ENCODE measurements around the gene GSKIP.

Gene GSKIP

DNA sequence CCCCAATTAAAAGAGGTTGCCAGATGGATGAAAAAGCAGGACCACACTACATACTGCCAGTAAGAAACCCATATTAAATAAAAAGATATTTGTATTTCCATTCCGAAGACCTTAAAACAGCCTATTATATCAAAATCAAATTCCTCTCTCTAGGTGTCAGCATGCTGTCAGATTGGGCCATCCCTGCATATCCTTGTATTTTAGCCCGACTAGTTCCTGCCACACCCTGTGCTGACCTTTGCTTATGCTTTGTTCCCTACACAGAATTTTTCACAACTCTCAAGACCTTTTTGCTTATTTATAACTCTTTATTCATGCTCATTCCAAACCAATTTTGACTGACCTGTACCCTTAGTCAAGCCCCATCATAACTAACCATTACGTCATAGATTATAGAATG lies 12.8 kb downstream of the GSKIP start:
- DNase-seq (ENCODE audit: low read depth in 3 of 3): no peak

DNA sequence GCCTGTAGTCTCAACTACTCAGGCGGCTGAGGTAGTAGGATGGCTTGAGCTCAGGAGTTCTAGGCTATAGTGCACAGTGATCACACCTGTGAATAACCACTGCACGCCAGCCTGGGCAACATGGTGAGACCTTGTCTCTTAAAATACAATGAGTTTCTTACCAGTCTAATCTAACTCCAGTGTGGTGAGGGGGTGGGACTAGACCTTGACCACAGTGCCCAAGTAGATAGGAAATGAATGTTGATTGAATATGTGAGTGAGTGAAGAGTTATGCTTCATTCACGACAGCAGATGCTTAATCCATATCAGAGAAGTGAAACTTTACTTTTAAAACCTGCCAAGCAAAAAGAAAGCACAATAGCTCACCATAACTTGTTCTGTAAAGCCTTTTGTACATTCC lies 17.4 kb downstream of the GSKIP start:
- no peak for DNase-seq (ENCODE audit: low read depth in 3 of 3)

DNA sequence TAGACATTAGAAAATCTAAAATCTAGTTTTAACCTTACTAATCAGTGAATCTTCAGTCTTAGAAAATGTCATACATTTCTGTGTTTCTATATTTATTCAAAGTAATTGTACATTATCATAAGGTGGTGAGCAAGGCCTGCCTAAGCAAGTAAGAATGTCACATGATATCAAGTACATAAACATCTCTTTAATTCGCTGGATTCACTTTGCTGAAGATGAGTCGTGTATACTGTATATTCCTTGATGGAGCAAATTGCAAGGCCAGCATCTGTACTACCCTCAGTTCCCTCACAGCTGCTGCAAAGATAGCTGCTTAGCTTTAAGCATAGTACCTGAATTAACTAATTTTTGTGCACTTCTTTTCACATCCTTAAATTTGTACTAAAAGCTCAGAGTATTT lies 20.1 kb downstream of the GSKIP start:
- DNase-seq (ENCODE audit: low read depth in 3 of 3): no peak

DNA sequence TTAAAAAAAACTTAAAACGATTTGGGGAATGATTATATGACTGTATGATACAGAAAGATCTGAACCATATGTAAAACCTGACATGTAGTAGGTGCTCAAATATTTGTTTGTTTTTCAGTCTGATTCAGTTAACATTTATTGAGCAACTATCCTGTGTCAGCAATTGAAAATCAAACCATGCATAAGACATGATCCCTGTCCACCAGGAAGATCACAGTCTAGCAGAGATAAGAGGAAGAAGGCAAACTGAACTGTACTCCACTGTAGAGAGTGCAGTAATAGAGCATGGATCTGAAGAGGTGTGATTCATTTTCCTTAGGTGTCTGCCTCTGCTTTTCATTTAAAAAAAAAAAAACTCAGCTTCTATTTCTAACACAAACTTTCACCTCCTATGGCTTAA lies 20.7 kb downstream of the GSKIP start:
- no peak for DNase-seq (ENCODE audit: low read depth in 3 of 3)

DNA sequence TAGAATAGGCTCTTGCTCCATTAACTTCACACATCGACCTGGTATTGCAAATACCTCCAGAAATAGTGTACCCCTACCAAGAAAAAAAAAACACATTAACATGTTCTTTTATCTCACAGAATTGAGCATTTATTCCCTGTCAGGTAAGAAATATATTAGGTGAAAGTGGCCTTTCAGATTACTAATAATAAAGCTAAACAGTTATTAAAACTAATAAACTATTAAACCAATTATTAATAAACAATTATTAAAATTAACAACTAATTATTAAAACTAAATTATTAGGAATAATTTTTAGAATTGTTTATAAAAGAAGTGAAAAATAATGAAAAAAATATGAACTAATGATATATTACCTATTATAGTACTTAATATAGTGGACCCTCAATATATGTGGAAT lies 21.4 kb downstream of the GSKIP start:
- no peak for DNase-seq (ENCODE audit: low read depth in 3 of 3)

DNA sequence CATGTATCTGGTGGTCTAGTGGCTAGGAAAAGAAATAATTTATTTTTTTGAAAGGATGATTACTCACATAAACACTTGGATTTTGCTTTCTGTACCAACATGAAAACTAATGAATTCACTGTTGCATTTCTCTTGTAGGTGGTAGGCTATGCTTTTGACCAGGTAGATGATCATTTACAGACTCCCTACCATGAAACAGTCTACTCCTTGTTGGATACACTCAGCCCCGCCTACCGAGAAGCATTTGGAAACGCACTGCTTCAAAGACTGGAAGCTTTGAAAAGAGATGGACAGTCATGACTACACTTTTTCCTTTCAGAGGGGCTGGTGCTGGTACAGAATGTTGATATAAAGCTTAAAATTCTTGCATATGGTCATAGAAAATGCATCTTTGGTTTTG lies 22.1 kb downstream of the GSKIP start:
- DNase-seq (ENCODE audit: low read depth in 3 of 3): no peak

DNA sequence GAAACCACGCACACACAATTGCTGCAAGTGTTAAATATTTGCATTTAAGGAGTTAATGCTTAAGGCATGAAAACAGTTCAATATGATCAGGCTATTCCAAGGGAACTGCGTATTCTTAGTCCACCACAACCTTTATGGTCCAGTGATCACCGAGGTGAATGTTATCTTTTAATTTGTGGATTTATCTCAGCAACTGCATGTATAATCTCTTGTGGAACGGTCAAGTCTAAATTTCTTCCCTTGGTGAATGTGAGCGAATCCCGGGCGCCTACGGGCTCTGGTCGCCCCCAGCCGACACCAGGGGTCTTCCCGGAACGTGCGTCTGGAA lies 27.6 kb downstream of the GSKIP start:
- no peak for DNase-seq (ENCODE audit: low read depth in 3 of 3)

DNA sequence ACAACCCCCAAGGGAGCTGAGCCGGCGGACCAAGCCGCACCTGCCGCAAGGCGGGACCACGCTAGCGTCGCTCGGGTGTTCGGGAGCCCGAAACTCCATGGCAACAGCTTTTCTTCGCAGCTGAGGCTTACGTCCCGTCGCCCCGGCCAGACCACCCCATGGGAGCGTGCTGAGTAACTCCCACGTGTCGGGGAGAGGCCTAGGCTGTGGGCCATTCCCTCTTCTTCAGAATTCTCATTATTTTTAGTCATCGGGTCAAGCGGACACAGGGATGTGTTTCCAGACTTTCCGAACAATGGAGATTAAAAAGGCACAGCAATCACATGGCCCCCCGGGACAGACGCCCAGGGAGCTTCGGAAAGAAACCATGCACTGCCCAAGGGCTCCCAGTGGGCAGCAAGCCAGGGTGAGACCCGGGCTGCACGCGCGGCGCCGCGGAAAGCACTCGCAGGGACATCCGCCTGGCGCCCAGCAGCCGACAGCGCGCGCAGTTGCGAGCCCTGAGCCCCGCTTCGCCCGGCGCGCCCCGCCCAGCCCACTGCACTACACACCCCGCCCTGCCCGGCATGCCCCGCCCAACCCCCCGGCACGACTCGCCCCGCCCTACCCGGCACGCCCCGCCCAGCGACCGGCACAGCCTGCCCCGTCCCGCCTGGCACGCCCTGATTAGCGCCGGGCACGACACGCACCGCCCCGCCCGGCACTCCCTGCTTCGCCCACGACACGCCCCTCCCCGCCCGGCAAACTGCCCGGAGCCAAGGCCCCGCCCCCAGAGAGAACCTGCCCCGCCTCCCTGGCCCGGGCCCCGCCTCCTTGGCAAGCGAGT lies 28.2 kb downstream of the GSKIP start:
- peak; percentile 100 for DNase-seq (ENCODE audit: low read depth in 3 of 3)

DNA sequence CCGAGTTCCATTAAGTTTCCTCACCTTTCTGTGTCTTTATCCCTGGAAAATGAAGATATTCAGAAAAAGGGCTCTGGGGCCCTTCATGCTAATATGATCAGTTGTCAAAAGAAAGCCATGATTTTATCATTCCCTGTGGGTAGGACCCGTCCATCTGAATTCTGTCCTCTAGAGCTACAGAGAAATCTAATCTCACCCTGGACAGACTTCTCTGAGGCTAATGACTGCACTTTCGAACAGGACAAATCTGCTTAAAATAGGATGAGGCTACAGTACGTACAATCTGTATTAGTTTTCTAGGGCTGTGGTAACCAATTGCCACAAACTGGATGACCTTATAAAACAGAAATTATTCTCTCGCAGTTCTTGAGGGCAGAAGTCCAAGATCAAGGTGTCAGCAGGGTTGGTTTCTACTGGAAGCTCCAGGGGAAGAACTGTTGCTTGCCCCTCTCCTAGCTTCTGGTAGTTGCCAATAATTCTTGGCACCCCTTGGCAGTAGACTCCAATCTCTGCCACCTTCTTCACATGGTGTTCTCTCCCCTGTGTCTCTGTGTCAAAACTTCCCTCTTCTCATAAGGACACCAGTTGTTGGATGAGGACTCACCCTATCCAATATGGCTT lies 29.9 kb downstream of the GSKIP start:
- no peak for DNase-seq (ENCODE audit: low read depth in 3 of 3)

DNA sequence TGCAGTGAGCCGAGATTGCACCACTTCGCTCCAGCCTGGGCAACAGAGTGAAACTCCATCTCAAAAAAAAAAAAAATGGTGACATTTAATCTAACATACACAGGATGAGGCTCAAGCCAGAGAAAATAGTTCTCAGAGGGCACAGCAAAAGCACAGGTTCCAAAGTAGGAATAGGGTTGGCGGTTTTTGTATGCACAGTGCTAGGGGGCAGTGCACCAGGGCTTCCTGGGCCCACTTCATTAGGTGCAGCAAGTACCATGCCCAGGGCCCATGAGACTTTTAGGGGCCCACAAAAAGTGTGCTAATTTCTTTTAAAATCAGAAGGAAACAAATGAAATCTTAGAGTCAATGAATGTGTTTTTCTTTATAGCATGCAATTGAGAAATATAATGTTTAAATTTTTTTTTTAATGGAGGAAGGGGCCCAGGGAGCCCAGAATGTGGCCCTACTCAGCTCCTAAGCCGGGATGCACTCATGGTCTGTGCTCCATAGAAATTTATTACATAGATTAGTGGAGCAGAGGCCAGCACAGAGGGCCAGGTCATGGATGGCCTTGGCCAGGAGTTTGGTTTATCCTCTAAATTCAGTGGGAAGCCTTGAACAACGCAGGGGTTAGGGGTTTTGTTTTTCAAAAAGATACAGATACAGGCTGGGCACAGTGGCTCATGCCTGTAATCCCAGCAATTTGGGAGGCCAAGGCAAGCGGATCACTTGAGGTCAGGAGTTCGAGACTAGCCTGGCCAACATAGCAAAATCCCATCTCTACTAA lies 30.9 kb downstream of the GSKIP start:
- no peak for DNase-seq (ENCODE audit: low read depth in 3 of 3)

DNA sequence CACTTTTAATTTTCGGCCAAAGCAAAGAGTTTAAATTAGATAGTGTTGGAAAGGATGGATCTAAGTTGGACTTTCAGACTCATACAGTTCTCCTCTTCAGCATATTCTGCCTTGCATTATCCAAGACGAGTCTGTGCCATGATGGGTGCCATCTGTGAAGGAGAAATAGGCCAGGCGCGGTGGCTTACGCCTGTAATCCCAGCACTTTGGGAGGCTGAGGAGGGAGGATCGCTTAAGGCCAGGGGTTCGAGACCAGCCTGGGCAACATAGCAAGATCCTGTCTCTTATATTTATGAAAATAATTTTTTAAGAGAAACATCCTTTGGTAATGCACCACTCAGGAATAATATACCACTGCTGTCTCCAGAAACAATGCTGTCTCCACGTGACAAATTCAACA lies 35.1 kb downstream of the GSKIP start:
- no peak for DNase-seq (ENCODE audit: low read depth in 3 of 3)

DNA sequence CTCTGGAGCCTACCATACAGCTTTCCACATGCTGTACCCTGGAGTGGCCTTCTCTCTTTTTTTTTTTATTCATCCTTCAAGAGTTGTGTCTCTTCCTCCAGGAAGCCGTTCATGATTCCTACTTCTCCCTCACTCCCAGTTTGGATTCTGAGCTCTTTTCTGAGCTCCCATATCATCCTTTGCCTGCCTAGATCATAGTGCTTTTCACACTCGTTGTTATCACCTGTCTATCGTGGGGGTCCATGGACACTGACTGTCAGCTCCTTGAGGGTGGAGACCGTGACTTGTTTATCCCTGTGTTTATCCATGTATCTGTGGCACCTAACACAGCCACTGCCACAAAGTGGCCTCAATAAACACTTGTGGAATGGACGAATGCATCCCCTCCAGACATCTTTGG lies 35.6 kb downstream of the GSKIP start:
- DNase-seq (ENCODE audit: low read depth in 3 of 3): no peak

DNA sequence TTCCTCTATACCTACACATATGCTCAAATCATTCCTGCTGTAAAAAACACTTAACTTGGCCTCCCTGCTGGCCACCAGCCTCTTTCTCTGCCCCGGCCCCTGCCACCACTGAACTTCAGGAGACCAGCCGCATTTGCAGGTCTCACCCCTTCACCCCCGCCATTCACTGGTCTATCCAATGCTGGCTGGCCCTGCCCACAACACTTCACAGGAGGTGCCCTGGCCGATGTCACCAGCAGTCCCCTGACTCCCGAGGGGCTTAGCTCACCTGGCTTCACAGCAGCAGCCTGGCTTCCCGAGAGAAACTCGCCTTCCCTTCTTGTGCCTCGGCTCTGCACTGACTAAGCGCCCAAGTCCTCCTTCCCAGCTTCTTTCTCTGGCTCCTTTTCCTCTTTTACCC lies 36.1 kb downstream of the GSKIP start:
- no peak for DNase-seq (ENCODE audit: low read depth in 3 of 3)

DNA sequence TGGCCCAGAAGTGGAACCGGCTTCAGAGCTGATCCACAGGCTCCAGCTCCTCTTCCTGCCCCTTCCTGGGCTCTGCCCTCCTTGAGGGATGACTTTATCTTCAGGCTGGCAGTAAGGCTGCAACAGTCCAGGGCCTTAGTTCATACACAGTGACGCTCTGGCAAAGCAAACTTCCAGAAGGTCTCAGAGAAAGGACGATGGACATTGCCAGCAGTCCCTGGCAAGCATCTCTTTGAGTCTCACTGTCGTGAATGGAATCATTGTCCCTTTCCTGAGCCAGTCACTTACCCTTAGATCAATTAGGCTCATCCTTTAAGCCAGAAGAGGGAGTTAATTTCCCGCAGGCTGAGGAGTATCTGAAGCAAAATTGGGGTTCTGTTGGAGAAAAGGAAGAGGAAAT lies 37.2 kb downstream of the GSKIP start:
- DNase-seq (ENCODE audit: low read depth in 3 of 3): no peak

DNA sequence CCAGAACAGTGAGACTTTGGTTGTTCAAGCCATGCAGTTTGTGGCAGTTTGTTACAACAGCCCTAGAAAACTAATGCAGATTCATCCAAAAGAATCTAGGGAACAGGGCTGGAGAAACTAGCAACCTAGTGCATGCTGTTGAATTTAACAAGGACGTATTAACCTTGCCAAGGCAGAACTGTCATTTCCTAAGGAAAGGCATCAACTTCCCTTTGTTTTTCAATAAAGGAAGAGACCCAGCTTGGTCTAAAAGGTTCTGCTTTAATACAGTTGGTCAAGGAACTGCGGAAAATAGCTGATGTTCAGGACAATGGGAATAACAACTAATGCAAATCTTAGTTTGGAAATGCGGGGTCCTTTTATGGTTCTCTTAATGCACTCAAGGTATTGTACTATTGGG lies 40.1 kb downstream of the GSKIP start:
- DNase-seq (ENCODE audit: low read depth in 3 of 3): no peak

DNA sequence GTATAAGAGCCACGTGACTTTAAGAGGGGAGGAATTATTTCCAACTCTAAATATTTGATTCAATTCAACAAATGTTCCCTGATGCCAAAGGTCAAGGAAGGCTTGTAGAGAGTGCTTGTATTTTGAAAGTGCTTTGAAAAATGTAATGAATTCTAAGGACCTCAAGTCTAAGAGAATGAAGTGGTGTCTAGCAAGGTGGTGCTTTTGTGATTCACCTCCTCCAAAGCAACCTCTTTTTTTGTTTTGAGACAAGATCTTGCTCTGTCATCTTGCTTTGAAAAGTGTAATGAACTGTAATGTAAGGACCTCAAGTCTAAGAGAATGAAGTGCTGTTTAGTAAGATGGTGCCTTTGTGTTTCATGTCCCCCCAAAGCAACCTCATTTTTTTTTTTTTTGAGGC lies 42.4 kb downstream of the GSKIP start:
- DNase-seq (ENCODE audit: low read depth in 3 of 3): no peak

DNA sequence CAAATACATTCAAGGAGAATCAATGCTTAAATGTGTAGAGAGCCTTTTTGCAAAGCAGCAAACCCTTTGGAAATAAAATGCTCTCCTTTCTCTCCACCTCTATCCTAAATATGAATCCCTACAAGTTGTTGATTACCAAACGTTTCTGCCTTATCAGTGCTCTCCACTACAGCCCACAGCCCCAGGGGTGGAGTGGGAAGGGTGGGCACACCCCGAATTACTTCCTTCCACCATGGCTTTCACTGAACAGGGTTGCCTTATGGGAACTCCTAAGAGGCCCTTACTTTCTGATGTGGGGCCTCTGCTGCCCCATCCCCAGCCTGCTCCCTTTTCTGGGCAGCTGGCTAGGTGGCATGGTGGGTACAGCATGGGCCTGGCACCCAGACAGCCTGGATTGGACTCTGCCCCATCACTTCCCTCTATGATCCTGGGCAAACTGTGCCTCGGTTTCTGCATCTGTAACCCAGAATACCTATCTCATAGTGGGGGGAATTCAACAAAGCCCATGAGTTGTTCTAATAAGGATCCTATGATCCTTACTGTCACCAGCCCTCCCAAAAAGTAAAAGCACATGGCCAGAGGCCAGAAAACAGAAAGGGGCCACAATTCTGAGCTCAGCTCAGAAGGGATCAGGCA lies 44.7 kb downstream of the GSKIP start:
- DNase-seq (ENCODE audit: low read depth in 3 of 3): no peak

DNA sequence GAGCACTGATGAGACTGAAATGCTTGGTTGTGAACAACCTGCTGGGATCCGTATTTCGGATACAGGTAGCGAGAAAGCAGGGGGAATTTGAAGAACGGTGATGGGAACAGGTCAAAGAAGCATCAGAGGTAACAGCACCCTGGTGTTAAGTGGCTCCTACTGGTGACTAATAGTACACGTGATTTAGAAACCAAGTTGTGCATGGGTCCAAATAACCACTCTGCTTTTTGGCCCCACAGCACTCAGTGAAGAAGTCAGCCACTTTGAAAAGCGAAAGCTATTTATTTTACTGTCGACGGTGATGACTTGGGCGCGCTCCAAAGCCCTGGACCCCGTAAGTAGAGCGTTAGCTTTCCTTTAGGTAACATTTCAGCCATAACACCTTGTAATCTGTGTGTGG lies 45.3 kb downstream of the GSKIP start:
- DNase-seq (ENCODE audit: low read depth in 3 of 3): no peak

DNA sequence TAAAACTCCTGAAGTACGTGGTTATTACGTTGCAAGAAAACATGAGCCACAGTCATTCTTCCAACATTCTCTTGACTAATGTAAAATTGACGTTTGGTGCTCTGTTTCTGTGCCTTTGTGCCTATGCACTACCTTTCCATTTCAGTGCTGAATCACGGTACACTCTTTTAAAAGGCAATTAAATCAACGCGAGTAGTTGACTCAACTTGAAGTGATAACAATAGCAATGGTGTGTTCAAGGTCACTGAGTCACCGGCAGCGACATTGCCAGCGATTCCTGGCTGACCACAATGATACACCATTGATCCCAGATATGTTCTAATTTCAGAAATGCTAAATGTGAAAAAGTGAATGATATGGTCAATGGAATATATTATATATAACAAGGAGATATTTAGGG lies 46.4 kb downstream of the GSKIP start:
- no peak for DNase-seq (ENCODE audit: low read depth in 3 of 3)

DNA sequence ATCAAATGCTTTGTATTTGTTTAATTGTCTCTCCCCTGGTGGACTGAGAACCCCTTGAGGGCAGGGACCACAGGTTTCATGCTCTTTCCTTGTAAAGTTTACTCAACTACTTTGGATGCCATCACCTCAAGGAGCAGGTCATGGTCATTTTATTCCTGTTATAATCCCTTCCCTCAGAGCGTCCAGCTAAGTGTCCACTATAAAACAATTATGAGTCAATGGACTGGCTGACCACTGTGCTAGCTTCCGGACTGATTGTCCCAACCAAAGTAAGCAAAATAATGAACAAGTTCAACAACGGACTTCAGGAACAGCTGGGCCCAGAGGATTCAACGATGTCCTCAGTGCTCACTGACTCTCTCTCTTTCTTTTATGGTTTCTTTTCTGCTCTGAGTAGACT lies 46.8 kb downstream of the GSKIP start:
- no peak for DNase-seq (ENCODE audit: low read depth in 3 of 3)

DNA sequence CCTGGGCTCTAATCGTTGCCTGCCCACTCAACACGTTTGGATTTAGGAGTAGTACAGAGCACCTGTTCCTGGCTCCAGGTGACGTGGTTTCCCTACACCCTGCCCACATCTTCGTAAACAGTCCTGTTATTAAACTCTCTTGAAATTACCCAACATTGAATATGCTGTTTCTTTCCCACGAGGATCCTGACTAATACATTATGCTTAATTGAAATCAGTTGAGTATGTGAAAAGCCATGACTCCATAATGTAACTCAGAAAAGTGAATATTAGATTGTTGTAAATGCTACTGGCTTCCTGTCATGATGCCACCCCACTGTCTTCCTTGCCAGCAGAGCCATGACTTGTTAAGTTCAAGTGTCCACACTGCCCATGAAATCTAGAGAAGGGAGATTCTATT lies 50.2 kb downstream of the GSKIP start:
- DNase-seq (ENCODE audit: low read depth in 3 of 3): no peak

DNA sequence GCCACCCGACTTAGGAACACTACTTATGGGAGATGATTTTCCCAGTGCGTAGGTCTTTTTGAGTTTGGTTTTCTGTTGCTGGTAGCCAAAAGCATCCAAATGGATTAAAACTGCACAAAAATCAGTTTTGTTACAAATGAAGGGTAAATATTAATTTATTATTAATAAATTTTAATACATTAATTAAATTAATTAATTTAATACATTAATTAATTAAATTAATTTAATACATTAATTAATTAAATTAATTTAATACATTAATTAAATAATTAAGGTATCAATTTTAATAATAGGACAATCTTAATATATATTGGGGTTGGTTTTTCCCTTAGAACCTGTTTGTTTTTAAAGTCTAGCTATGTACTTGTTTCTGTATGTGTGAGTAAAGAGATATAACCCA lies 52.2 kb downstream of the GSKIP start:
- DNase-seq (ENCODE audit: low read depth in 3 of 3): no peak

DNA sequence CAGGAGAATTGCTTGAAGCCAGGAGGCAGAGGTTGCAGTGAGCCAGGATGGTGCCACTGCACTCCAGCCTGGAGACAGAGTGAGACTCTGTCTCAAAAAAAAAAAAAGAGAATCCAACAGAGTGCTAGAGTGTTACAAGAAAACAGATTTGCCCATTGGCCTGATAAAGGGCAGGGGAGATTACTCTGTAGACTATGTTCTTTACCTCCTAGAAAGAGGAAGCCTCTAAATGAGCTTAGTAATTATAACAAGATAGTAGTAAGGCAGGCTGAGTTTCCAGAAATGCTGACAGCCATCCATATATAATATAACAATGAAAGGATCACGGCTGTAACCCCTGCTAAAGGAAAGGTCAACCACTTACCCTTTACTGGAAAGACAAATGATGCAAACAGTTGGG lies 53.0 kb downstream of the GSKIP start:
- no peak for DNase-seq (ENCODE audit: low read depth in 3 of 3)

All from stimulated activated CD4-positive, alpha-beta T cell treated with anti-CD3 and anti-CD28 coated beads, TNF-alpha, amount 100 ng/mL, for 4 hours (primary cell).